ENCODE results near the gene MIPEP.
"Not testable (repeated sequence)": the region's sequence is repeated elsewhere in the genome, so short reads cannot be mapped to it uniquely, and the experiment has no call there.

The MIPEP gene

GRCh38 chr13:23889615-23890607 lies 711 bp upstream of the MIPEP start:
- no peak for DNase-seq (ENCODE audit: low spot score)

DNA sequence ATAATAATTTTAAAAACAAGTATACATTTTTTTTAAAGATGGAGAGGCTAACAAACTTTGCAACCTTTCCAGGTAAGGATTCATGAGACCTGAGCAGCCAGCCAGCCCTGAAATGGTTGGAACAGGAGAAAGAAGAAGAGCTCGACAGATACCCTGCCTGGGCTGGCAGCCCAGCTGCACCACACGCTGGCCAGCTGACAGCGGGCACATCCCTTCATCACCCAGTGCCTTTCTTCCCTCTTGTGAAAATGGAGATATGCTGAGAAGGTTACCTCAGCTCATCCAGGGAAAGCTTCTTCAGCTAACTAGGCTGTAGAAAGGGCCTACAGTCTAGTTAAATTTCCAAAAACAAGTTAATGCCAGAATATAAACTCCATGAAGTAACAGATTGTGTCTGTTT lies 4.8 kb downstream of the MIPEP start:
- DNase-seq (ENCODE audit: low spot score), result not testable (repeated sequence)

DNA sequence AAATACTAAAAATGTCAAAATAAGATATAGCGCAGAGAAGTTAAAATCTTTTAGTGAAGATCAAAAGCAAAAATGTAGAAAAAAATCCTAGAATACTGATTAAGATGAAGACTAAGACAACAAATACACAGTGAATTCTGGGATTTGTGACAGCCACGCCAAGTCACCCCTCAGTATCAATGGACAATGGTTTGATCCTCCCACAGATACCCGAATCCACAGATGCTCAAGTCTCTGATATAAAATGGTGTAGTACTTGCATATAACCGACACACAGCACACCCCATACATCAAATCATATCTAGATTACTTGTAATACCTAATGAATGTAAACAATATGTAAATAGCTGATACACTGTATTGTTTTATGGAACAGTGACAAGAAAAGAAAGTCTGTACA lies 5.9 kb downstream of the MIPEP start:
- no peak for DNase-seq (ENCODE audit: low spot score)

DNA sequence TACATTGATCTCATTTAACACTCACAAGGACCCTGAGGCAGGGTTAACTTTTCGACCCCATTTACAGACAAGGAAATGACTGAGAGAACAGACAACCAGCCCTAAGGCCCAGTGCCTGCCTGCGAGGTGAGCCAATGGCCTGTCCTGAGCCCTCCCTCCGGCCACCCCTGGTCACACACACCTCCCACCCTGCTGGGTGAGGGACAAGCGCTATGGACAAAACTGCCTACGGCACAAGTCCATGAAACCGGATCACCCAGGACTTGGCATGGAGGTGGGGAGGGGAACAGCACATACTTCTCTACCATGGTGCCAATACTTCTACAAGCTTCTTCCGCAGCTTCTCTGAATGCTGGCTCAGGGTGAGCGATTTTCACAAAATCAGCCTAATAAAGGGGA lies 7.8 kb downstream of the MIPEP start:
- DNase-seq (ENCODE audit: low spot score), result not testable (repeated sequence)

- DNase-seq (ENCODE audit: low spot score), result not testable (repeated sequence)
Measured at GRCh38 chr13:23880493-23881401, 8.5 kb downstream of the MIPEP start.

GRCh38 chr13:23877286-23877685 lies 11.9 kb downstream of the MIPEP start:
- no peak for DNase-seq (ENCODE audit: low spot score)

GRCh38 chr13:23876265-23876664 lies 12.9 kb downstream of the MIPEP start:
- no peak for DNase-seq (ENCODE audit: low spot score)

- no peak for DNase-seq (ENCODE audit: low spot score)
Measured at GRCh38 chr13:23871616-23872220, 17.5 kb downstream of the MIPEP start.

GRCh38 chr13:23870356-23871140 lies 18.7 kb downstream of the MIPEP start:
- DNase-seq (ENCODE audit: low spot score), result no peak

- DNase-seq (ENCODE audit: low spot score), result no peak
Measured at GRCh38 chr13:23868521-23868920, 20.7 kb downstream of the MIPEP start.

DNA sequence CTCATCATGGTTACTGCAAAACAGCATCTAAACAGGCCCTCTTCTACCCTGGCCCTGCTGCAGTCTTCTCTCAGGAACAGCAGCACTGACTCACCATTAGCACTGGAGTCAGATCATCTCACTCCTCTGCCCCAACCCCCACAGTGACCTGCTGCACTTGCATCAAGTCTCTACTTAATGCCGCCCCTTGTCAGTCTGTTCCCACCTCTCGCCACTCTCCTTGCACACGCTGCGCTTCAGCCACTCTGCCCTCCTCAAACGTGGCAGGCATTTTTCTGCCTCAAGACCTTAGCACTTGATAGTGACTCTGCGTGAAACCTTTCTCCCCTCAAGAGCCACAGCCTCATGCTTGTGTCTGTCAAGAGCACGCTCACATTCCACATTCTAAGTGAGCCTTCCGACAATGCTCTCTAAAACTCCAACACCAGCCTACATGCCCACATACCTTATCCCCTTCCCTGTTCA lies 22.1 kb downstream of the MIPEP start:
- no peak for DNase-seq (ENCODE audit: low spot score)

DNA sequence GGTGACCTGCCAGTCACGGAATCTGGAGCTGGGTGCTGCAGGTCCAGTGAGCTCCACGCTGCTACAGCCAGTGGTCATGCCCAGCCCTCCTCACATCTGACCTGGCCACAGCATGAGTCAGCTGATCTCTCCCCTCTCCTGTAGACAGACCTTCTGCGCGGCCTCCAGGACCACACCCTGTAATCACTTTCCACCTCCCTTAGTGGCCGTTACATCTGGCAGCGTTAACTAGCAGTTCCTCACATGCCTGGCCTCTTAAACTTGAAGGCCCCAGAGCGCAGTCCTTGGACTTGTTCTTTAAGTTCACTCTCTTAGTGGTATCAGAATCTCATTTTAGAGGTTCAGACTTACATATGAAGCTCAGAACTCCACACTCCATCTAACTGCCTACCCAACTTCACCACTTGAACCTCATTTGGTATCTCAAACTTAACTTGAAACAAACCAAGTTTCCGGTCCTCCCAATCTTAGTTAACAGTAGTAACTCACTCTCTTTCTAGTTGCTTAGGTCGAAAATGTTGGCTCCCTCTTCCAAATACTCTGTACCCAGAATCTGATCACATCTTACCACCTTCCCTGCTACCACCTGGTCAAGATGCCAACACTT lies 22.7 kb downstream of the MIPEP start:
- DNase-seq (ENCODE audit: low spot score), result no peak

- DNase-seq (ENCODE audit: low spot score), result no peak
Measured at GRCh38 chr13:23865906-23866305, 23.3 kb downstream of the MIPEP start.

GRCh38 chr13:23865026-23865425 lies 24.2 kb downstream of the MIPEP start:
- no peak for DNase-seq (ENCODE audit: low spot score)

DNA sequence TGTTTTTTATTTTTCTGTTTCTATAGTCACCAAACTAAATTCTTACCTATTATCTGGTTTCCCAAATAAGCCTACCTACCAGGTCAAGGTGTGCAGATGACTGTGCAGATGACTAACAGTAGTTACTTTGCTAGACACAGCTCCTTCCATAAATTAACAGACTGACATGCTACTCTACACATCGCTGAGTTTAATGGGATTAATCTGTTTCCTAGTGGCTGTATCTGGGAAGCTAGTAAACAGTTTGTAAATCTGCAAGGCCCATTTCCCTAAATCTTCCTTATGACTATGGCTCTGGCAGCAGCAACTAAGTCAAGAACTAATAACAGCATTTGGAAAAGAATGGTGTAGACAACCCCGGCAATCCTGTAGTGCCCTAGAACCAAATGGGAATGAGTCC lies 27.9 kb downstream of the MIPEP start:
- DNase-seq (ENCODE audit: low spot score), result no peak

- no peak for DNase-seq (ENCODE audit: low spot score)
Measured at GRCh38 chr13:23859904-23860303, 29.3 kb downstream of the MIPEP start.

DNA sequence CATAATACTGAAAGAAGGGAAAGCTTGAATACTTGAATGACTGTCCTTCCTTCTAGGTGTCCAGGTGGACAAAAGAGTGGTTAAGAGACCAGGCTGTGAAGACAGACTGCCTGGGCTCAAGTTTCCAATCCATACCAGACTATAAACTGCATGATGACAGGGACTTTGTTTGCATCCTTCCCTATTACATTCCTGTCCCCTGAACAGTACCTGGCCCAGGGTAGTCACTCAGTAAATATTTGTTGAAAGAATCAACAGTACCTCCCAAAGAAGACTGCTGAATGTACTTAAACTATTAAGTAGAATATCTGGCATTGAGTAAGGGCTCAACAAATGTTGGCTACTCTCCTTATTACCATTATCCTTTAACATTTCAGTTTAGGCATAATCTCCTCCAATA lies 29.7 kb downstream of the MIPEP start:
- no peak for DNase-seq (ENCODE audit: low spot score)

GRCh38 chr13:23858546-23858945 lies 30.7 kb downstream of the MIPEP start:
- no peak for DNase-seq (ENCODE audit: low spot score)

DNA sequence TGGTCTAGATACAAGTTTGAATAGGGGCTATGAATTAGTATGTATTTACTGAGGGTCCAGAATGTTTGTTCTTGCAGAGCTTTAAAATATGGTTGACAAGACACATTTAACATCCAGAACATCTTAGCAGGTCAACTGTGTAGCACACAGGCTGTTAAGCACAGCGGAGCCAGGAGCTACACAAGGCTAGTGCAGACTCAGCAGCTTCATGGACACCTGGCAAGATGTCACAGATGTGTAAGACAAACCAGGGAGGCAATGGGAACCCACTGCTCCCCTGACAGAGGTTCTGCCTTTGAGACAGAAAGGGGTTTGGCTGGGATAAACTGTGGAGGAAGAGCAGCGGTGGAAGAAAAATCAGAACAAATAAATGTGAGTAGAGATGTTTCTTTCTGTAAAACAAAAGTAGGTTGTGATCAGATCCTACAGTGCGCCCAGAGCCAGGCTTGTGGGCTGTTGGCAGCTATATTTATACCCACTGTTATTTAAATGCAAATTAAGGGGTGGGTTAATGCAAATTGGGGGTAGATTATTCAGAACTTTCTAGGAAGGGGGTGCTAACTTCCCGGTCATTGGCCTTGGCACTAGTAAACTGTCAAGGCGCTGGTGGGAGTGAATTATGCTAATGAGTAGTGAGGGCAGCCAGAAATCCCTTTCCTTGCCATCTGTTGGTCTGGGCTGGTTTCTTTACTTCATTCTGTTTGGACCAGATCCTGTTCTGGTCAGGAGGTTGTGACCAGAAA lies 33.0 kb downstream of the MIPEP start:
- DNase-seq (ENCODE audit: low spot score), result no peak

DNA sequence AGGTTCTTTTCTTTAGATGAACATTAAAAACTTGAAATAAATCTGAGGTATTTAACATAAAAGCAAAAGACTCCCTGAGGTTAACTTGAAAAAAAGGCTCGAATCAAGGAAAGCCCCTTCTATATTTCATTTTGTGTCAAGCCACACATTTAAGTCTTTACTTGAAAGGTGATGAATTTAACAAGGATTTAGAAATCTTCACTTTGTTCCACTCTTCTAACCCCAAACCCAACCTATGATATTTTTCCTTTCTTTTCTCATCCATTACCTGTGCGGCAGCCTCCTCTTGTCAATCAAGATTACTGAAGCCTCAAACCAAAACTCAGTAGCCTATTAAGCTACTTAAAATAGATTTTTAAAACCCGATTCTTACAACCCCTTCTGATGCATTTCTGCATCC lies 33.8 kb downstream of the MIPEP start:
- no peak for DNase-seq (ENCODE audit: low spot score)
